Endothelial cell (in vitro differentiated cells): ENCODE data around the gene TSSK3. TPM values are rescaled to one million over a fixed set of nuclear protein-coding genes. Genes with fewer than 3 reads are reported as not detected.

Experiments used
- DNase-seq: peaks from one replicate; pipeline ENCODE4 v3.0.0; 2021; ENCODE audit warnings: low spot score
- H3K27ac Mint-ChIP-seq: one replicate; pipeline ENCODE4 v1.8.0; 2021; ENCODE audit warnings: mixed read lengths, inconsistent platforms; ENCODE audit not compliant: unreplicated experiment
- H3K27me3 Mint-ChIP-seq: one replicate; pipeline ENCODE4 v1.8.0; 2021; ENCODE audit warnings: mild to moderate bottlenecking, moderate library complexity, mixed read lengths, inconsistent platforms; ENCODE audit not compliant: unreplicated experiment
- H3K36me3 Mint-ChIP-seq: one replicate; pipeline ENCODE4 v1.8.0; 2021; ENCODE audit warnings: mild to moderate bottlenecking, low read depth, mixed read lengths, inconsistent platforms; ENCODE audit not compliant: unreplicated experiment
- H3K4me1 Mint-ChIP-seq: one replicate; pipeline ENCODE4 v1.8.0; 2021; ENCODE audit warnings: mild to moderate bottlenecking, mixed read lengths, inconsistent platforms; ENCODE audit not compliant: unreplicated experiment
- H3K4me3 Mint-ChIP-seq: one replicate; pipeline ENCODE4 v1.8.0; 2021; ENCODE audit warnings: mild to moderate bottlenecking, mixed read lengths, inconsistent platforms; ENCODE audit not compliant: unreplicated experiment
- H3K9me3 Mint-ChIP-seq: one replicate; pipeline ENCODE4 v1.8.0; 2021; ENCODE audit warnings: mixed read lengths, inconsistent platforms; ENCODE audit not compliant: unreplicated experiment
- total RNA-seq: library from RNA; stranded (reverse); fragmentation: NEBNext Ultra II Directional; extraction: Animal tissue kit (Norgen Biotek cat#: 25700); gene quantifications from one replicate; pipeline ENCODE4 v1.2.1, GENCODE V29; 2021; ENCODE audit not compliant: unreplicated experiment
- TF ChIP-seq, protein P1 (sequence below): fragments of 200-600 bp; sonication (generic); IDR thresholded peaks from one replicate; pipeline ENCODE4 v1.5.0; 2021; ENCODE audit warnings: antibody characterized with exemption; ENCODE audit not compliant: unreplicated experiment

The TSSK3 gene
- total RNA-seq, 1 donor from 2014 or later, result 0.67 TPM

DNA sequence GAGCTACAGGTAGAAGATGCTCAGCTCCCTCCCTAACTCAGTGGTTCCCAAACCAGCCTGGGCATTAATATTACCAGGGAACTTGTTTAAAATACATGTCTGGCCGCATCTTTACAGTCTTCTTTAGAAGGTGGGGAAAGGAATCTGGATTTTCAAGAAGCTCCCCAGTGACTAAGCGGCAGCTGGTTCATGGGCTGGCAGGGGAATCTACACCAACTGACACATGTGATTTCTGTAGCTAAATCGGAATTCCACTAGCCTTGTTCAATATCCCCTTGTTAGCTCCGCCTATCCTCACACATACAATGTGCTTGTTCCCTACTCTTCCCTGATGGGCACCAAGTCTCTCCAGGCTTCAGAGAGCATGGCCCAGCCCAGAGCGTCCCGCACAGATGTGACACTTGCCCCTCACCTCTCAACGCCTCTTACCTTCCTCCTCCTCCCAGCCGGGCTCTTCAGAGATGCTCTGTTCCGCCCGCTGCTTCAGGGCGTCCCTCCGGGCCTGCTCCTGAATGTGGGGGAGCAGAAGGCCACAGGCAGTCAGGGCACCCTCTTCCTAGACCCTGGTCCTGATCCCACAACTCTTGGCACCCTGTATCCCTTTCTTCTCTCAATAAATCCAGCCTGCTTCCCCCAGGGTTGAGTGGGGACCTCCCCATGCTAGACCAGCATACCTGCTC is 15.3 kb downstream of the TSSK3 start:
- Mint-ChIP-seq H3K9me3 (no peaks in the 10 kb centered on the region), H3K4me3 (peak overlapping the region; percentile 76), H3K27me3 (no peaks in the 10 kb centered on the region), H3K36me3 (peaks cover 49% of the 10 kb centered on the region), H3K4me1 (no peaks in the 10 kb centered on the region), H3K27ac (no peak overlapping the region)
- TF ChIP-seq, protein P1, sequence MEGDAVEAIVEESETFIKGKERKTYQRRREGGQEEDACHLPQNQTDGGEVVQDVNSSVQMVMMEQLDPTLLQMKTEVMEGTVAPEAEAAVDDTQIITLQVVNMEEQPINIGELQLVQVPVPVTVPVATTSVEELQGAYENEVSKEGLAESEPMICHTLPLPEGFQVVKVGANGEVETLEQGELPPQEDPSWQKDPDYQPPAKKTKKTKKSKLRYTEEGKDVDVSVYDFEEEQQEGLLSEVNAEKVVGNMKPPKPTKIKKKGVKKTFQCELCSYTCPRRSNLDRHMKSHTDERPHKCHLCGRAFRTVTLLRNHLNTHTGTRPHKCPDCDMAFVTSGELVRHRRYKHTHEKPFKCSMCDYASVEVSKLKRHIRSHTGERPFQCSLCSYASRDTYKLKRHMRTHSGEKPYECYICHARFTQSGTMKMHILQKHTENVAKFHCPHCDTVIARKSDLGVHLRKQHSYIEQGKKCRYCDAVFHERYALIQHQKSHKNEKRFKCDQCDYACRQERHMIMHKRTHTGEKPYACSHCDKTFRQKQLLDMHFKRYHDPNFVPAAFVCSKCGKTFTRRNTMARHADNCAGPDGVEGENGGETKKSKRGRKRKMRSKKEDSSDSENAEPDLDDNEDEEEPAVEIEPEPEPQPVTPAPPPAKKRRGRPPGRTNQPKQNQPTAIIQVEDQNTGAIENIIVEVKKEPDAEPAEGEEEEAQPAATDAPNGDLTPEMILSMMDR, result no peak
- no peak for DNase-seq

DNA sequence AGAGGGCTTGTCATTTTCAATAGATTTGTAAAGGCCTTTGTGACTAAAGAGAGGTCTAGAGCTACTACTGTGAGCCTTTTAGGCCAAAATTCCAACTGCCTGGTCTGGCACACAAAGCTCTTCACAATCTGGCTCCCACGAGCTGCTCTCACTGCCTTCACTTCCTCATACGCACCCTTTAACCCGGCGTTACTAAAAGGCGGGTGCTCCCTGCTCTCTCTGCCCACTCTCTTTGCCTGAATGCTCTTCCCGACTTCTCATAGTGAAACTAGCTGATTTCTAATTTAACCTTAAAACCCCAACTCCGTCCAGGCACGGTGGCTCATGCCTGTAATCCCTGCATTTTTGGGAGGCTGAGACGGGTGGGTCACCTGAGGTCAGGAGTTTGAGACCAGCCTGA is 17.7 kb downstream of the TSSK3 start:
- DNase-seq, result no peak
- H3K4me1 Mint-ChIP-seq, result no peaks in the 10 kb centered on the region
- TF ChIP-seq, protein P1, result no peak
- peak overlapping the region; percentile 11 for H3K27ac Mint-ChIP-seq
- no peaks in the 10 kb centered on the region for H3K27me3 Mint-ChIP-seq
- peaks cover 37% of the 10 kb centered on the region for H3K36me3 Mint-ChIP-seq
- no peaks in the 10 kb centered on the region for H3K9me3 Mint-ChIP-seq
- H3K4me3 Mint-ChIP-seq, result no peak overlapping the region

DNA sequence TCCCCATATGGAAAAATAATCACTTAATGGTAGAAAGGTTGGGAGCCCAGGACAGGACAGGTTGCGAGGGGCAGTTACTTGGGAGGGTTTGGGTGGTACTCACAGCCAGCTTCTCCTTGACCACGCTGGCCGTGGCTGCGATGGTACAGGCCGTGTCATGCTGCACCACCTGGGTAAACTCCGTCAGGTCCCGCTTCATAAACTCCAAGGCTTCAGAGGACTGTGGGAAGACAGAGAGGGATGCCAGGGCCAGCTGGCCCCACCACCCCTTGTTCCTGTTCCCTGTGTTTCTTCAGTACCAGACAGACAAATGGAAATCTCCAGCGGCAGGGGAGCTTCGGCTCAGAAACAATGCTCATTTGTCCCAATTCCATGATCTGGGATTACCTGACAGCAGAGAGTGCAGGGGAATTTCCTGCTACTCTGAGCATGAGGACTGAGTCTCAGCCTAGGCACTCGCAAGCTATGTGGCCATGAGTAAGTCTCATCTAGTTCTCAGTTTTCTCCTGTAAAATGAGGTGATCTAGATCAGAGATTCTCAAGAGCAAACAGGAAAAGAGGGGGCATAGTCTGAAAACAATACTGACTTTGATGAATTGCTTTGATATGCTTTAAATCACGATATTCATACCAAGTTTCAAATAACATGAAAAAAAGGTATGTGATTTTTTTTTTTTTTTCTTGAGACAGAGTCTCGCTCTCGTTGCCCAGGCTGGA is 24.5 kb downstream of the TSSK3 start:
- H3K9me3 Mint-ChIP-seq, result no peaks in the 10 kb centered on the region
- no peaks in the 10 kb centered on the region for H3K27me3 Mint-ChIP-seq
- H3K4me1 Mint-ChIP-seq, result no peaks in the 10 kb centered on the region
- H3K4me3 Mint-ChIP-seq, result peak overlapping the region; percentile 16
- DNase-seq, result no peak
- H3K36me3 Mint-ChIP-seq, result peaks cover 12% of the 10 kb centered on the region
- no peak overlapping the region for H3K27ac Mint-ChIP-seq
- TF ChIP-seq, protein P1, result no peak

GRCh38 chr1:32388641-32389040 is 26.3 kb downstream of the TSSK3 start:
- DNase-seq, result no peak
- H3K4me1 Mint-ChIP-seq, result peaks cover 11% of the 10 kb centered on the region
- H3K9me3 Mint-ChIP-seq, result no peaks in the 10 kb centered on the region
- TF ChIP-seq, protein P1, result no peak
- H3K36me3 Mint-ChIP-seq, result peaks cover 13% of the 10 kb centered on the region
- no peak overlapping the region for H3K27ac Mint-ChIP-seq
- H3K27me3 Mint-ChIP-seq, result no peaks in the 10 kb centered on the region
- no peak overlapping the region for H3K4me3 Mint-ChIP-seq
